GM23338 (cell line): Measurements from ENCODE around the gene MINDY4. TPM values are rescaled to one million over a fixed set of nuclear protein-coding genes. Genes with fewer than 3 reads are reported as not detected.

Source experiments
- ATAC-seq: fragments of 200-7000 bp; cut with Tn5 transposase; 3 replicates; pipeline ENCODE4 v1.9.1; 2020
- DNase-seq: peaks from one replicate; pipeline ENCODE4 v3.0.0-alpha.2; 2015; ENCODE audit warnings: low spot score
- H2AFZ ChIP-seq: fragments of 200-600 bp; sonication (generic); 2 replicates; pipeline ENCODE4 v1.8.0; 2016; ENCODE audit warnings: antibody characterized with exemption, mild to moderate bottlenecking, moderate library complexity
- H3F3A ChIP-seq: fragments of 200-600 bp; sonication (generic); replicated peaks from 2 replicates; pipeline ENCODE4 v1.8.0; 2017; ENCODE audit warnings: antibody characterized with exemption, mixed run types, low read depth
- H3K27ac ChIP-seq: fragments of 200-600 bp; sonication (generic); 2 replicates; pipeline ENCODE4 v1.6.1; 2016; ENCODE audit warnings: low read depth
- H3K27me3 ChIP-seq: fragments of 200-600 bp; sonication (generic); 2 replicates; pipeline ENCODE4 v1.8.0; 2016; ENCODE audit warnings: mild to moderate bottlenecking, mixed run types, moderate library complexity; ENCODE audit not compliant: insufficient read depth
- H3K36me3 ChIP-seq: fragments of 200-600 bp; sonication (generic); 2 replicates; pipeline ENCODE4 v1.8.0; 2016; ENCODE audit warnings: mild to moderate bottlenecking; ENCODE audit not compliant: insufficient read depth
- H3K4me1 ChIP-seq: fragments of 200-600 bp; sonication (generic); 2 replicates; pipeline ENCODE4 v1.8.0; 2016; ENCODE audit warnings: mild to moderate bottlenecking, moderate library complexity; ENCODE audit not compliant: insufficient read depth
- H3K4me2 ChIP-seq: fragments of 200-600 bp; sonication (generic); 2 replicates; pipeline ENCODE4 v1.7.1; 2017; ENCODE audit warnings: mixed run types
- H3K4me3 ChIP-seq: fragments of 200-600 bp; sonication (generic); 2 replicates; pipeline ENCODE4 v1.6.1; 2016; ENCODE audit warnings: mixed run types
- H3K79me2 ChIP-seq: fragments of 200-600 bp; sonication (generic); replicated peaks from 2 replicates; pipeline ENCODE4 v1.8.0; 2017; ENCODE audit warnings: mild to moderate bottlenecking; ENCODE audit not compliant: insufficient read depth
- H3K9me2 ChIP-seq: fragments of 200-600 bp; sonication (generic); 2 replicates; pipeline ENCODE4 v1.8.0; 2017; ENCODE audit not compliant: insufficient read depth
- H4K20me1 ChIP-seq: fragments of 200-600 bp; sonication (generic); replicated peaks from 2 replicates; pipeline ENCODE4 v1.8.0; 2017; ENCODE audit warnings: mild to moderate bottlenecking; ENCODE audit not compliant: insufficient read depth
- H3K27ac Mint-ChIP-seq: 2 replicates; pipeline ENCODE4 v1.8.0; 2020; ENCODE audit warnings: inconsistent platforms, mild to moderate bottlenecking, moderate library complexity, mixed read lengths
- H3K27me3 Mint-ChIP-seq: 3 replicates; pipeline ENCODE4 v1.8.0; 2022; ENCODE audit warnings: low read depth, mild to moderate bottlenecking, moderate library complexity, mixed read lengths, inconsistent platforms; ENCODE audit not compliant: insufficient read depth, poor library complexity
- H3K36me3 Mint-ChIP-seq: 3 replicates; pipeline ENCODE4 v1.8.0; 2021; ENCODE audit warnings: low read depth, mild to moderate bottlenecking, inconsistent platforms, moderate library complexity, mixed read lengths
- H3K4me1 Mint-ChIP-seq: 3 replicates; pipeline ENCODE4 v1.8.0; 2020; ENCODE audit warnings: mild to moderate bottlenecking, inconsistent platforms, mixed read lengths
- H3K4me3 Mint-ChIP-seq: 3 replicates; pipeline ENCODE4 v1.8.0; 2021; ENCODE audit warnings: moderate library complexity, mild to moderate bottlenecking, inconsistent platforms, mixed read lengths
- H3K9me3 Mint-ChIP-seq: 3 replicates; pipeline ENCODE4 v1.8.0; 2020; ENCODE audit warnings: moderate library complexity, mild to moderate bottlenecking, inconsistent platforms, mixed read lengths
- CREB1 ChIP-seq: fragments of 250-450 bp; sonication (Bioruptor Pico); IDR thresholded peaks from 2 replicates; pipeline ENCODE4 v1.5.0; 2020; ENCODE audit warnings: low read depth, mild to moderate bottlenecking, moderate library complexity
- EZH2 ChIP-seq: fragments of 200-600 bp; sonication (generic); IDR thresholded peaks from one replicate; pipeline ENCODE4 v1.8.0; 2017; ENCODE audit warnings: antibody characterized with exemption, mild to moderate bottlenecking, low read depth; ENCODE audit not compliant: unreplicated experiment
- EZH2phosphoT487 ChIP-seq: fragments of 200-600 bp; sonication (generic); IDR thresholded peaks from one replicate; pipeline ENCODE4 v1.8.1; 2018; ENCODE audit warnings: antibody characterized with exemption; ENCODE audit not compliant: unreplicated experiment
- JUNB ChIP-seq: IDR thresholded peaks from one replicate; pipeline ENCODE4 v1.6.1; 2016; ENCODE audit warnings: antibody characterized with exemption; ENCODE audit not compliant: unreplicated experiment
- NANOG ChIP-seq: IDR thresholded peaks from 2 replicates; pipeline ENCODE4 v1.6.1; 2016; ENCODE audit warnings: antibody characterized with exemption, borderline replicate concordance
- POLR2AphosphoS5 ChIP-seq: IDR thresholded peaks from 2 replicates; pipeline ENCODE4 v1.6.1; 2016; ENCODE audit warnings: antibody characterized with exemption, low read depth
- STAT1 ChIP-seq: IDR thresholded peaks from one replicate; pipeline ENCODE4 v1.6.1; 2016; ENCODE audit warnings: antibody characterized with exemption; ENCODE audit not compliant: unreplicated experiment
- ZNF114 ChIP-seq: fragments of 250-450 bp; sonication (Bioruptor Pico); IDR thresholded peaks from 2 replicates; pipeline ENCODE4 v1.5.0; 2020; ENCODE audit warnings: mild to moderate bottlenecking, moderate library complexity
- ZNF331 ChIP-seq: fragments of 250-450 bp; sonication (Bioruptor Pico); IDR thresholded peaks from 2 replicates; pipeline ENCODE4 v1.5.0; 2020; ENCODE audit warnings: low read depth, mild to moderate bottlenecking, moderate library complexity
- polyA plus RNA-seq: library from polyadenylated mRNA; unstranded; fragments of >200 nt; fragmentation: Nextera tagmentation; extraction: Ambion mirVana; gene quantifications from 2 replicates; pipeline ENCODE4 v1.2.1, GENCODE V29; 2016
- total RNA-seq: library from RNA; depleted of rRNA; stranded (reverse); fragments of >200 nt; shearing (Covaris generic); gene quantifications from 2 replicates; pipeline ENCODE4 v1.2.3, GENCODE V29; 2014
- TF ChIP-seq, protein P1 (sequence below): IDR thresholded peaks from 2 replicates; pipeline ENCODE4 v1.6.1; 2016; ENCODE audit warnings: antibody characterized with exemption
- TF ChIP-seq, protein P2 (sequence below): fragments of 250-450 bp; sonication (Bioruptor Pico); IDR thresholded peaks from 2 replicates; pipeline ENCODE4 v1.5.0; 2020; ENCODE audit warnings: mild to moderate bottlenecking, moderate library complexity
- TF ChIP-seq, protein P3 (sequence below): IDR thresholded peaks from one replicate; pipeline ENCODE4 v1.6.1; 2018; ENCODE audit warnings: antibody characterized with exemption; ENCODE audit not compliant: unreplicated experiment
- TF ChIP-seq, protein P4 (sequence below), 2 experiments: fragments of 200-600 bp in 1 of 2; sonication (generic) in 1 of 2; conservative IDR thresholded peaks; 2 replicates each; pipeline versions ENCODE4 v1.5.1 to v1.6.1; 2016 to 2017; ENCODE audit warnings: antibody characterized with exemption in 2 of 2, low read depth in 2 of 2, mild to moderate bottlenecking in 2 of 2, moderate library complexity in 1 of 2

The MINDY4 gene
- total and polyA plus RNA-seq, 2 experiments from 2014 or later: 1.7 to 4.4 TPM

DNA sequence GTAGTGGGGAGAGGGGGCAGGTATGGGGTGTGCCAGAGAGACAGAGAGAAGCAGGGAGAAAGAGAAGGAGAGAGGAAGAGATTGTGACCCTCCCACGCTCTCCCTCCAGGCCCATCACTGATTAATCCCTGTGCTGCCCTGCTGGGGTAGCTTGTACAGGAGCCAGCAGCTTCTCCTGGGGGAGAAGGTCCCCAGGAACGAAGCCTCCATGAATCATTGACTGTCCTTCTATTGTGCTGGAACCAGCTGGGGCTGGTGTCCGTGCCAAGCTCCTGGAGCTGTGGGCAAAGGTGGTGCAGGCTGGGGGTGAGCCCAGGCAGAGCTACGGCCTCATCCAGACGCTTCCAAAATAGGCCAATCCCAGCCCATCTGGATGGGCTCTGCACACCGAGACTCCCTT lies 161.3 kb downstream of the MINDY4 start:
- Mint-ChIP-seq H3K27ac (no peak overlapping the region), H3K36me3 (no peaks in the 10 kb centered on the region), H3K9me3 (no peaks in the 10 kb centered on the region), H3K27me3 (peaks cover 10% of the 10 kb centered on the region), H3K4me3 (no peak overlapping the region), H3K4me1 (peaks cover 7% of the 10 kb centered on the region; the same call in 2 of the 3 replicates)
- Histone ChIP-seq H3K9me2 (peaks cover 6% of the 10 kb centered on the region; the same call in 1 of the 2 replicates), H3K4me1 (0 out of 2 replicates have a peak, but pooled peaks cover 6% of the 10 kb centered on the region), H3K36me3 (no peaks in the 10 kb centered on the region), H3K79me2 (no peaks in the 10 kb centered on the region), H2AFZ (no peak overlapping the region), H4K20me1 (no peaks in the 10 kb centered on the region), H3K27ac (no peak overlapping the region), H3F3A (no peaks in the 10 kb centered on the region), H3K4me2 (no peak overlapping the region), H3K27me3 (no peaks in the 10 kb centered on the region), H3K4me3 (no peak overlapping the region)
- no peak for ATAC-seq
- no peak for DNase-seq
- TF ChIP-seq POLR2AphosphoS5 (no peak), NANOG (no peak), JUNB (no peak), STAT1 (no peak), ZNF331 (CRISPR knock-in tag) (no peak), CREB1 (CRISPR knock-in tag) (no peak), EZH2 (no peak), EZH2phosphoT487 (no peak), ZNF114 (CRISPR knock-in tag) (no peak)
- TF ChIP-seq, protein P1, sequence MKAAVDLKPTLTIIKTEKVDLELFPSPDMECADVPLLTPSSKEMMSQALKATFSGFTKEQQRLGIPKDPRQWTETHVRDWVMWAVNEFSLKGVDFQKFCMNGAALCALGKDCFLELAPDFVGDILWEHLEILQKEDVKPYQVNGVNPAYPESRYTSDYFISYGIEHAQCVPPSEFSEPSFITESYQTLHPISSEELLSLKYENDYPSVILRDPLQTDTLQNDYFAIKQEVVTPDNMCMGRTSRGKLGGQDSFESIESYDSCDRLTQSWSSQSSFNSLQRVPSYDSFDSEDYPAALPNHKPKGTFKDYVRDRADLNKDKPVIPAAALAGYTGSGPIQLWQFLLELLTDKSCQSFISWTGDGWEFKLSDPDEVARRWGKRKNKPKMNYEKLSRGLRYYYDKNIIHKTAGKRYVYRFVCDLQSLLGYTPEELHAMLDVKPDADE: no peak
- TF ChIP-seq, protein P2, sequence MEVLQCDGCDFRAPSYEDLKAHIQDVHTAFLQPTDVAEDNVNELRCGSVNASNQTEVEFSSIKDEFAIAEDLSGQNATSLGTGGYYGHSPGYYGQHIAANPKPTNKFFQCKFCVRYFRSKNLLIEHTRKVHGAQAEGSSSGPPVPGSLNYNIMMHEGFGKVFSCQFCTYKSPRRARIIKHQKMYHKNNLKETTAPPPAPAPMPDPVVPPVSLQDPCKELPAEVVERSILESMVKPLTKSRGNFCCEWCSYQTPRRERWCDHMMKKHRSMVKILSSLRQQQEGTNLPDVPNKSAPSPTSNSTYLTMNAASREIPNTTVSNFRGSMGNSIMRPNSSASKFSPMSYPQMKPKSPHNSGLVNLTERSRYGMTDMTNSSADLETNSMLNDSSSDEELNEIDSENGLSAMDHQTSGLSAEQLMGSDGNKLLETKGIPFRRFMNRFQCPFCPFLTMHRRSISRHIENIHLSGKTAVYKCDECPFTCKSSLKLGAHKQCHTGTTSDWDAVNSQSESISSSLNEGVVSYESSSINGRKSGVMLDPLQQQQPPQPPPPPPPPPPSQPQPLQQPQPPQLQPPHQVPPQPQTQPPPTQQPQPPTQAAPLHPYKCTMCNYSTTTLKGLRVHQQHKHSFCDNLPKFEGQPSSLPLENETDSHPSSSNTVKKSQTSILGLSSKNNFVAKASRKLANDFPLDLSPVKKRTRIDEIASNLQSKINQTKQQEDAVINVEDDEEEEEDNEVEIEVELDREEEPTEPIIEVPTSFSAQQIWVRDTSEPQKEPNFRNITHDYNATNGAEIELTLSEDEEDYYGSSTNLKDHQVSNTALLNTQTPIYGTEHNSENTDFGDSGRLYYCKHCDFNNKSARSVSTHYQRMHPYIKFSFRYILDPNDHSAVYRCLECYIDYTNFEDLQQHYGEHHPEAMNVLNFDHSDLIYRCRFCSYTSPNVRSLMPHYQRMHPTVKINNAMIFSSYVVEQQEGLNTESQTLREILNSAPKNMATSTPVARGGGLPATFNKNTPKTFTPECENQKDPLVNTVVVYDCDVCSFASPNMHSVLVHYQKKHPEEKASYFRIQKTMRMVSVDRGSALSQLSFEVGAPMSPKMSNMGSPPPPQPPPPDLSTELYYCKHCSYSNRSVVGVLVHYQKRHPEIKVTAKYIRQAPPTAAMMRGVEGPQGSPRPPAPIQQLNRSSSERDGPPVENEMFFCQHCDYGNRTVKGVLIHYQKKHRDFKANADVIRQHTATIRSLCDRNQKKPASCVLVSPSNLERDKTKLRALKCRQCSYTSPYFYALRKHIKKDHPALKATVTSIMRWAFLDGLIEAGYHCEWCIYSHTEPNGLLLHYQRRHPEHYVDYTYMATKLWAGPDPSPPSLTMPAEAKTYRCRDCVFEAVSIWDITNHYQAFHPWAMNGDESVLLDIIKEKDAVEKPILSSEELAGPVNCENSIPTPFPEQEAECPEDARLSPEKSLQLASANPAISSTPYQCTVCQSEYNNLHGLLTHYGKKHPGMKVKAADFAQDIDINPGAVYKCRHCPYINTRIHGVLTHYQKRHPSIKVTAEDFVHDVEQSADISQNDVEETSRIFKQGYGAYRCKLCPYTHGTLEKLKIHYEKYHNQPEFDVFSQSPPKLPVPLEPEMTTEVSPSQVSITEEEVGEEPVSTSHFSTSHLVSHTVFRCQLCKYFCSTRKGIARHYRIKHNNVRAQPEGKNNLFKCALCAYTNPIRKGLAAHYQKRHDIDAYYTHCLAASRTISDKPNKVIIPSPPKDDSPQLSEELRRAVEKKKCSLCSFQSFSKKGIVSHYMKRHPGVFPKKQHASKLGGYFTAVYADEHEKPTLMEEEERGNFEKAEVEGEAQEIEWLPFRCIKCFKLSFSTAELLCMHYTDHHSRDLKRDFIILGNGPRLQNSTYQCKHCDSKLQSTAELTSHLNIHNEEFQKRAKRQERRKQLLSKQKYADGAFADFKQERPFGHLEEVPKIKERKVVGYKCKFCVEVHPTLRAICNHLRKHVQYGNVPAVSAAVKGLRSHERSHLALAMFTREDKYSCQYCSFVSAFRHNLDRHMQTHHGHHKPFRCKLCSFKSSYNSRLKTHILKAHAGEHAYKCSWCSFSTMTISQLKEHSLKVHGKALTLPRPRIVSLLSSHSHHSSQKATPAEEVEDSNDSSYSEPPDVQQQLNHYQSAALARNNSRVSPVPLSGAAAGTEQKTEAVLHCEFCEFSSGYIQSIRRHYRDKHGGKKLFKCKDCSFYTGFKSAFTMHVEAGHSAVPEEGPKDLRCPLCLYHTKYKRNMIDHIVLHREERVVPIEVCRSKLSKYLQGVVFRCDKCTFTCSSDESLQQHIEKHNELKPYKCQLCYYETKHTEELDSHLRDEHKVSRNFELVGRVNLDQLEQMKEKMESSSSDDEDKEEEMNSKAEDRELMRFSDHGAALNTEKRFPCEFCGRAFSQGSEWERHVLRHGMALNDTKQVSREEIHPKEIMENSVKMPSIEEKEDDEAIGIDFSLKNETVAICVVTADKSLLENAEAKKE (CRISPR knock-in tag): no peak
- TF ChIP-seq, protein P3, sequence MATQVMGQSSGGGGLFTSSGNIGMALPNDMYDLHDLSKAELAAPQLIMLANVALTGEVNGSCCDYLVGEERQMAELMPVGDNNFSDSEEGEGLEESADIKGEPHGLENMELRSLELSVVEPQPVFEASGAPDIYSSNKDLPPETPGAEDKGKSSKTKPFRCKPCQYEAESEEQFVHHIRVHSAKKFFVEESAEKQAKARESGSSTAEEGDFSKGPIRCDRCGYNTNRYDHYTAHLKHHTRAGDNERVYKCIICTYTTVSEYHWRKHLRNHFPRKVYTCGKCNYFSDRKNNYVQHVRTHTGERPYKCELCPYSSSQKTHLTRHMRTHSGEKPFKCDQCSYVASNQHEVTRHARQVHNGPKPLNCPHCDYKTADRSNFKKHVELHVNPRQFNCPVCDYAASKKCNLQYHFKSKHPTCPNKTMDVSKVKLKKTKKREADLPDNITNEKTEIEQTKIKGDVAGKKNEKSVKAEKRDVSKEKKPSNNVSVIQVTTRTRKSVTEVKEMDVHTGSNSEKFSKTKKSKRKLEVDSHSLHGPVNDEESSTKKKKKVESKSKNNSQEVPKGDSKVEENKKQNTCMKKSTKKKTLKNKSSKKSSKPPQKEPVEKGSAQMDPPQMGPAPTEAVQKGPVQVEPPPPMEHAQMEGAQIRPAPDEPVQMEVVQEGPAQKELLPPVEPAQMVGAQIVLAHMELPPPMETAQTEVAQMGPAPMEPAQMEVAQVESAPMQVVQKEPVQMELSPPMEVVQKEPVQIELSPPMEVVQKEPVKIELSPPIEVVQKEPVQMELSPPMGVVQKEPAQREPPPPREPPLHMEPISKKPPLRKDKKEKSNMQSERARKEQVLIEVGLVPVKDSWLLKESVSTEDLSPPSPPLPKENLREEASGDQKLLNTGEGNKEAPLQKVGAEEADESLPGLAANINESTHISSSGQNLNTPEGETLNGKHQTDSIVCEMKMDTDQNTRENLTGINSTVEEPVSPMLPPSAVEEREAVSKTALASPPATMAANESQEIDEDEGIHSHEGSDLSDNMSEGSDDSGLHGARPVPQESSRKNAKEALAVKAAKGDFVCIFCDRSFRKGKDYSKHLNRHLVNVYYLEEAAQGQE: no peak
- TF ChIP-seq, protein P4, sequence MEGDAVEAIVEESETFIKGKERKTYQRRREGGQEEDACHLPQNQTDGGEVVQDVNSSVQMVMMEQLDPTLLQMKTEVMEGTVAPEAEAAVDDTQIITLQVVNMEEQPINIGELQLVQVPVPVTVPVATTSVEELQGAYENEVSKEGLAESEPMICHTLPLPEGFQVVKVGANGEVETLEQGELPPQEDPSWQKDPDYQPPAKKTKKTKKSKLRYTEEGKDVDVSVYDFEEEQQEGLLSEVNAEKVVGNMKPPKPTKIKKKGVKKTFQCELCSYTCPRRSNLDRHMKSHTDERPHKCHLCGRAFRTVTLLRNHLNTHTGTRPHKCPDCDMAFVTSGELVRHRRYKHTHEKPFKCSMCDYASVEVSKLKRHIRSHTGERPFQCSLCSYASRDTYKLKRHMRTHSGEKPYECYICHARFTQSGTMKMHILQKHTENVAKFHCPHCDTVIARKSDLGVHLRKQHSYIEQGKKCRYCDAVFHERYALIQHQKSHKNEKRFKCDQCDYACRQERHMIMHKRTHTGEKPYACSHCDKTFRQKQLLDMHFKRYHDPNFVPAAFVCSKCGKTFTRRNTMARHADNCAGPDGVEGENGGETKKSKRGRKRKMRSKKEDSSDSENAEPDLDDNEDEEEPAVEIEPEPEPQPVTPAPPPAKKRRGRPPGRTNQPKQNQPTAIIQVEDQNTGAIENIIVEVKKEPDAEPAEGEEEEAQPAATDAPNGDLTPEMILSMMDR (conservative IDR thresholded peaks at IDR 0.05; ENCODE audit: low read depth in 2 of 2): no peak
